Caco-2 (cell line): ENCODE data around the gene TMEM184B. TPM values are rescaled to one million over a fixed set of nuclear protein-coding genes. Genes with fewer than 3 reads are reported as not detected.

Experiments used
- BruUV-seq: library from RNA; stranded (reverse); fragments of 400-500 nt; replicated peaks from 2 replicates; lab custom pipeline; 2021; lab: Mats Ljungman, UMichigan
- CTCF ChIA-PET: fragments of 300-600 bp; sonication (Branson Sonifier 250); formaldehyde crosslinking; loops from one replicate; lab custom pipeline; 2022; ENCODE audit warnings: antibody characterized with exemption; lab: Charles Lee
- POLR2A ChIA-PET: fragments of 300-600 bp; sonication (Branson Sonifier 250); formaldehyde crosslinking; loops from one replicate; lab custom pipeline; 2022; ENCODE audit warnings: antibody characterized with exemption; lab: Charles Lee
- DNase-seq, 2 experiments: peaks; one replicate each; pipeline versions ENCODE4 v3.0.0 to v3.0.0-alpha.2; 2020 to 2022
- H3K27me3 ChIP-seq: replicated peaks from 2 replicates; pipeline ENCODE4 v1.6.0; 2011; ENCODE audit warnings: low read length; ENCODE audit not compliant: control insufficient read depth, insufficient read depth
- H3K36me3 ChIP-seq: 2 replicates; pipeline ENCODE4 v1.5.1; 2011; ENCODE audit warnings: low read length; ENCODE audit not compliant: control insufficient read depth, insufficient read depth
- H3K4me1 ChIP-seq: fragments of 250-450 bp; sonication (Bioruptor Pico); 2 replicates; pipeline ENCODE4 v1.5.1; 2020; ENCODE audit warnings: mild to moderate bottlenecking
- H3K4me3 ChIP-seq: 2 replicates; pipeline ENCODE4 v1.5.1; 2011; ENCODE audit warnings: low read depth, mild to moderate bottlenecking, control low read depth, low read length
- H3K9me3 ChIP-seq: fragments of 250-450 bp; sonication (Bioruptor Pico); 2 replicates; pipeline ENCODE4 v1.5.1; 2020; ENCODE audit warnings: mild to moderate bottlenecking, moderate library complexity
- H3K27ac Mint-ChIP-seq: one replicate; pipeline ENCODE4 v1.8.0; 2022; ENCODE audit warnings: mixed read lengths; ENCODE audit not compliant: unreplicated experiment
- H3K27me3 Mint-ChIP-seq: one replicate; pipeline ENCODE4 v1.8.0; 2022; ENCODE audit warnings: mixed read lengths; ENCODE audit not compliant: insufficient read depth, unreplicated experiment
- H3K36me3 Mint-ChIP-seq: one replicate; pipeline ENCODE4 v1.8.0; 2022; ENCODE audit warnings: mild to moderate bottlenecking, mixed read lengths; ENCODE audit not compliant: insufficient read depth, unreplicated experiment
- H3K4me1 Mint-ChIP-seq: one replicate; pipeline ENCODE4 v1.8.0; 2022; ENCODE audit warnings: low read depth, mixed read lengths; ENCODE audit not compliant: unreplicated experiment
- H3K4me3 Mint-ChIP-seq: one replicate; pipeline ENCODE4 v1.8.0; 2022; ENCODE audit warnings: mild to moderate bottlenecking, moderate library complexity, mixed read lengths; ENCODE audit not compliant: unreplicated experiment
- H3K9me3 Mint-ChIP-seq: one replicate; pipeline ENCODE4 v1.8.0; 2022; ENCODE audit warnings: mixed read lengths; ENCODE audit not compliant: unreplicated experiment
- CTCF ChIP-seq, 2 experiments: fragments of 200-600 bp in 1 of 2; IDR thresholded peaks; 1 replicate in 1 of 2; 2 replicates in 1 of 2; pipeline versions ENCODE4 v1.5.1 to v1.8.0; 2011 to 2022; ENCODE audit warnings: antibody characterized with exemption in 1 of 2, control low read depth in 1 of 2, inconsistent platforms in 1 of 2, low read depth in 1 of 2, low read length in 1 of 2, mild to moderate bottlenecking in 1 of 2, moderate library complexity in 1 of 2; ENCODE audit not compliant: insufficient read depth in 1 of 2, severe bottlenecking in 1 of 2, unreplicated experiment in 1 of 2
- intact Hi-C: fragments of 100-400 bp; cut with micrococcal nuclease; formaldehyde crosslinking; loops from one replicate; pipeline ENCODE4 v1.10.0; 2022; ENCODE audit not compliant: unreplicated experiment
- total RNA-seq: library from RNA; stranded (reverse); gene quantifications from 2 replicates; pipeline ENCODE4 v1.2.3, GENCODE V29; 2022

The TMEM184B gene
- total RNA-seq, 1 experiment from 2014 or later, result 53.3 TPM

DNA sequence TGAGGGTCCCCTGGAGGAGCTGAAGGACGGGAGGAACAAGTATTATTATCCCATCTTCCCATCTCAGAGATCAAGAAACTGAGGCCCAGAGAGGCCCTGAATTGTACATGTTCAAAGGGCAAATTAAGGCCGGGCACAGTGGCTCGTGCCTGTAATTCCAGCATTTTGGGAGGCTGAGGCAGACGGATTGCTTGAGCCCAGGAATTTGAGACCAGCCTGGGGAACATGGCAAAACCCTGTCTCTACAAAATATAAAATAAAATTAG is 99.2 kb downstream of the TMEM184B start:
- Histone ChIP-seq H3K4me1 (peaks cover 16% of the 10 kb centered on the region), H3K9me3 (no peaks in the 10 kb centered on the region), H3K36me3 (no peaks in the 10 kb centered on the region), H3K4me3 (no peak overlapping the region), H3K27me3 (no peaks in the 10 kb centered on the region)
- Mint-ChIP-seq H3K9me3 (no peaks in the 10 kb centered on the region), H3K27me3 (no peaks in the 10 kb centered on the region), H3K36me3 (peaks cover 8% of the 10 kb centered on the region), H3K4me3 (no peak overlapping the region), H3K4me1 (peaks cover under 1% of the 10 kb centered on the region), H3K27ac (no peak overlapping the region)
- DNase-seq, result no peak
- CTCF ChIA-PET, result no interaction called here
- POLR2A ChIA-PET, result no interaction called here
- BruUV-seq, result no TSS peak
- intact Hi-C loops, result no loop called here
- no peak for TF ChIP-seq CTCF (IDR thresholded peaks at IDR 0.05; ENCODE audit: insufficient read depth in 1 of 2, low read depth in 1 of 2, low read length in 1 of 2, severe bottlenecking in 1 of 2, unreplicated experiment in 1 of 2)

DNA sequence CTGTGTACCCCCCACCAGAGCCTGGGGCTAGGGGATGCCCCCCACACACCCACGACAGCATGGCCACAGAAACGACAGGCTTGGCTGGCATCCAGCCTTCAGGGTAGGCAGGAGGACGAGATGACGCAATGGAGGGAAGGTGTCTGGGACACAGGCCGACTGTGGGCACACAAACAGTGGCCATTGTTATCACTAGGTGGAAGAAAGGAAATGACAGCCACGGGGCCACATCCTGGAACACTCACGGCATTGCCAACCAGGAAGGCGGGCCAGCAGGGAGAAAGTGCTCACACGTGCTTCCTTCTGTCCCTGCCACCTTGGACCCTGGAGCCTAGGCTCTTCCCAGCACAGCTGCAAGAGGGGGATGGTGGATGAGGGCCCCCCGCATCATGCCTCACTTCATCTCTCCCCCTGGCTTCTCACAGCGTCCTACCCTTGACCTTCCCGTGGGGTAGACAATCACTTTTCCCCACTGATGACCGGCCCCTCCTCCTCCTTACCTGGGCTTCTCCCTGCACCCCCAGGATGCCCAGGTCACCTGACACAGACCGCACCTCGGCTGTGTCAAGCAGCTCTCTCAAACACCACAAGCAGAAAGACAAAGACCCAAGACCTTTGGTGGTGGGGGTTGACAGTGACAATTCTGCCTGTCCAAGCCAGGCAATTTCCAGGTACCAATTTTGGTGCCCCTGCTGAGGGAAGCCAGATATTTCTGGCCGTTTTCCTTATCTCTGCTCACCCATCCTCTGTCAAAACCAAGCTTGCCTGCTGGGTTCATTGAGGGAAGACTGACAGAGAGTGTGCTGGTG is 99.8 kb downstream of the TMEM184B start:
- intact Hi-C loops, result no loop called here
- no peak for DNase-seq
- Mint-ChIP-seq H3K27me3 (no peaks in the 10 kb centered on the region), H3K4me3 (no peak overlapping the region), H3K27ac (no peak overlapping the region), H3K36me3 (peaks cover 7% of the 10 kb centered on the region), H3K9me3 (no peaks in the 10 kb centered on the region), H3K4me1 (no peaks in the 10 kb centered on the region)
- ChIA-PET POLR2A (no interaction called here), CTCF (no interaction called here)
- no peak for TF ChIP-seq CTCF (IDR thresholded peaks at IDR 0.05; ENCODE audit: insufficient read depth in 1 of 2, low read depth in 1 of 2, low read length in 1 of 2, severe bottlenecking in 1 of 2, unreplicated experiment in 1 of 2)
- peaks cover 11% of the 10 kb centered on the region for H3K4me1 ChIP-seq
- no peaks in the 10 kb centered on the region for H3K9me3 ChIP-seq
- no TSS peak for BruUV-seq
- H3K4me3 ChIP-seq, result no peak overlapping the region
- H3K36me3 ChIP-seq, result no peaks in the 10 kb centered on the region
- H3K27me3 ChIP-seq, result no peaks in the 10 kb centered on the region

DNA sequence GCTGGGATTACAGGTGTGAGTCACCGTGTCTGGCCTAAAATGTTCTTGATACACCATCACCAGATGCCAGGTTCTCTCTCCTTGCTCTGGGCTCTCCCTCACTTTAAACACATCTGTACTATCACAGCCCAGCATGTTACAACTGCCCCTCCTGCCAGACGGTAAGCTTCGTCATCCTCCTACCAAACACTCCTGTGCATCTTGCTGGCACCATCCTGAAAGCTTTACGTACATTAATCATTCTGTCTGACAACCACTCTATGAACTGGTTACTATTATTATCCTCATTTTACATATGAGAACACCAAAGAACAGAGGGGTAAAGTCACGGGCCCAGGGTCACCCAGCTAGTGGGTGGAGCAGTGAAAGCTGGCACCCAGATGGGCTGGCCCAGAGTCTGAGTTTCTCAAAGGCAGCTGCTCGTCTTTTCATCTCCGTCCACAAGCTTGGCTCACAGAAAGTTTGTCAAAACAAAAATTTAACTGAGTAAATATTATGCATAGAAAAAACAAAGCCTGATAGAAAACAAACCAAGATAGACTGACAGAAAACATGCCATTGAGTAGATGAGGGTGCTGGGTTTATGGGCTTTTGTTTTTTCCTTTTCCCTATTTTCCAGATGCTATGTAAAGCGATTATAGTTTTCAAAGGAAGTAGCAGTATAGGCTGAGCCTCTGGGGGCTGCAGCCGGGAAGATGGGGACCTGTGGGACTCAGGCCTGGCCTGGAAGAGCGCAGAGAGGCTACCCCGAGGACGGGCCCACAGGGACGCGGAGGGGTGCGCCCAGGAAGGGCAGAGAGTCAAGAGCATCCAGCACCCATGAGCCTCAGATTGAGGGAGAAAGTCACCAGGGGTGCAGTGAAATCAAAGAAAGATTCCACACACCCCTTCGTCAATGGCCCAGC is 100.6 kb downstream of the TMEM184B start:
- ChIA-PET POLR2A (no interaction called here), CTCF (no interaction called here)
- H3K27me3 ChIP-seq, result no peaks in the 10 kb centered on the region
- Mint-ChIP-seq H3K9me3 (no peaks in the 10 kb centered on the region), H3K27ac (no peak overlapping the region), H3K36me3 (peaks cover 7% of the 10 kb centered on the region), H3K4me1 (no peaks in the 10 kb centered on the region), H3K4me3 (no peak overlapping the region), H3K27me3 (no peaks in the 10 kb centered on the region)
- intact Hi-C loops, result no loop called here
- H3K4me1 ChIP-seq, result peaks cover 2% of the 10 kb centered on the region
- no peak for DNase-seq
- no peaks in the 10 kb centered on the region for H3K36me3 ChIP-seq
- no peak overlapping the region for H3K4me3 ChIP-seq
- no TSS peak for BruUV-seq
- H3K9me3 ChIP-seq, result no peaks in the 10 kb centered on the region
- TF ChIP-seq CTCF (IDR thresholded peaks at IDR 0.05; ENCODE audit: insufficient read depth in 1 of 2, low read depth in 1 of 2, low read length in 1 of 2, severe bottlenecking in 1 of 2, unreplicated experiment in 1 of 2), result no peak
